Measurements from ENCODE around the gene ABI2. TPM values are rescaled to one million over a fixed set of nuclear protein-coding genes. Genes with fewer than 3 reads are reported as not detected.

The ABI2 gene
- total and polyA plus RNA-seq, 3 donors from 2014 or later = 91.2 to 109 (median 106) TPM

DNA sequence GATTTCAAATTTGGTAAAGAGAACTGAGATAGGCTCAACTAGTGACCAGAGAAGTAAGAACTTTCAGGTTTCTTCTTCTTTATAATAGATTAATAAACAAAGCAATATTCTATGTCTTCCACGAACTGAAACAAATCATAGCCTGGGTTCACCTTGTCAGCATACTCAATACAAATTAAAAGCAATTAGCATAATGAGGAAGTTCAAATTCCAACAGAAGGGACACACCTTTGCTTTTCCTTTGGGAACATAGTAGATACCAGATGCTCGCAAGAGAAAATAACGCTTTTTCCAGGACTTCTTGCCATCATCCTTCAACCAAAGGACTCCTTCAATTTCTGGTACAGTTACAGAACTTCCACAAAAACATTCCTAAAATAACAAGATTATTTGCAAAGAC is 127.0 kb downstream of the ABI2 start:
- intact Hi-C loops (cut with DNase I; ENCODE audit: low total_unique reads) = no loop called here
- Histone ChIP-seq H3K4me1 (no peaks in the 10 kb centered on the region), H3K4me3 (no peak overlapping the region), H3K27me3 (no peaks in the 10 kb centered on the region), H3K9me3 (no peaks in the 10 kb centered on the region), H3K27ac (peak overlapping the region in 1 of 2 donors; percentile 1), H3K36me3 (ENCODE audit: low read depth, missing control alignments) (no peaks in the 10 kb centered on the region)
- no peak for DNase-seq
- TF ChIP-seq, protein P1, sequence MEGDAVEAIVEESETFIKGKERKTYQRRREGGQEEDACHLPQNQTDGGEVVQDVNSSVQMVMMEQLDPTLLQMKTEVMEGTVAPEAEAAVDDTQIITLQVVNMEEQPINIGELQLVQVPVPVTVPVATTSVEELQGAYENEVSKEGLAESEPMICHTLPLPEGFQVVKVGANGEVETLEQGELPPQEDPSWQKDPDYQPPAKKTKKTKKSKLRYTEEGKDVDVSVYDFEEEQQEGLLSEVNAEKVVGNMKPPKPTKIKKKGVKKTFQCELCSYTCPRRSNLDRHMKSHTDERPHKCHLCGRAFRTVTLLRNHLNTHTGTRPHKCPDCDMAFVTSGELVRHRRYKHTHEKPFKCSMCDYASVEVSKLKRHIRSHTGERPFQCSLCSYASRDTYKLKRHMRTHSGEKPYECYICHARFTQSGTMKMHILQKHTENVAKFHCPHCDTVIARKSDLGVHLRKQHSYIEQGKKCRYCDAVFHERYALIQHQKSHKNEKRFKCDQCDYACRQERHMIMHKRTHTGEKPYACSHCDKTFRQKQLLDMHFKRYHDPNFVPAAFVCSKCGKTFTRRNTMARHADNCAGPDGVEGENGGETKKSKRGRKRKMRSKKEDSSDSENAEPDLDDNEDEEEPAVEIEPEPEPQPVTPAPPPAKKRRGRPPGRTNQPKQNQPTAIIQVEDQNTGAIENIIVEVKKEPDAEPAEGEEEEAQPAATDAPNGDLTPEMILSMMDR (IDR thresholded peaks at IDR 0.05) = no peak
- TF ChIP-seq POLR2A (IDR thresholded peaks at IDR 0.05) = no peak
- 58 to 63% methylated on average over 3 of the region's 3 CpGs for WGBS, 2 donors

DNA sequence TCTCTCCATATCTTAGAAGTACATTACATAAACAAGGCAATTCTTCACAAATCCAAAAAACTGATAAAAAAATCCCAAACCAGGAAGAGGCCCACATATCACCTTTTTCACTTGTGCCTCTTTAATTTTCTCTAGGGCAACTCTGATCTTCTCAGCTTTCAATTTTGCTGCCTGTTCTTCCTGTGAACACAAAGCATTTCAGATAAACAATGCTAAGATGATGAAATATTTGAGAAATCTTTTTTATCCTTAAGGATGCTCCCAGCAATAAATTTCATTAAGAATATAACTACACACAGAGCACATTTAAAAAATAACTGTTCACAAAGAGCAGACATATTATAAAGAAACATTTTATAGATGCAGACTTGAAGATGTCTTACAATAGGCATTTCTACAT is 133.6 kb downstream of the ABI2 start:
- no peaks in the 10 kb centered on the region for H3K4me1 ChIP-seq
- TF ChIP-seq POLR2A (IDR thresholded peaks at IDR 0.05) = no peak
- TF ChIP-seq, protein P1 (IDR thresholded peaks at IDR 0.05) = no peak
- intact Hi-C loops (cut with DNase I; ENCODE audit: low total_unique reads) = no loop called here
- H3K27ac ChIP-seq = no peak overlapping the region
- H3K4me3 ChIP-seq = no peak overlapping the region
- H3K36me3 ChIP-seq (ENCODE audit: low read depth, missing control alignments) = no peaks in the 10 kb centered on the region
- H3K9me3 ChIP-seq = no peaks in the 10 kb centered on the region
- H3K27me3 ChIP-seq = no peaks in the 10 kb centered on the region
- DNase-seq = no peak

DNA sequence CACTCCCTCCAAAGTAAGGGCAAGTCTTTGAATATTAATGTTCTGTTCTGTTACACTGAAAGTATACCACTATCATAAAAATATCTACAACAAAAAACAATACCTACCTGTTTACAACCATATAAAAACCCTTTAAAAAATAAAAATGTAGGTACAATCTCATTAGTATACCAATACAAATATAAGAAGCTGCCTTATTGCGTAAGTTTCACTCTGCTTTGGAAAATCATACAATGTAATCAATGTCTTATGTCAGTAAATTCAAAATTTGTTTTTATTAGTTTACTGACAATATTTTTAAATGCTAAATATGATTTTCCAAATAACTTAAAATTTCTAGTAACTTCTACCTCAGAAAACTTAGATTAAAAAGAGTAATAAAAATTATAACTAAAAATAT is 134.1 kb downstream of the ABI2 start:
- no peak overlapping the region for H3K27ac ChIP-seq
- no peak for DNase-seq
- WGBS, 2 donors = 94 to 96% methylated on average over 1 of the region's 1 CpG
- H3K27me3 ChIP-seq = no peaks in the 10 kb centered on the region
- H3K36me3 ChIP-seq (ENCODE audit: low read depth, missing control alignments) = no peaks in the 10 kb centered on the region
- no peak overlapping the region for H3K4me3 ChIP-seq
- no peaks in the 10 kb centered on the region for H3K9me3 ChIP-seq
- H3K4me1 ChIP-seq = no peaks in the 10 kb centered on the region
- intact Hi-C loops (cut with DNase I; ENCODE audit: low total_unique reads) = no loop called here
- no peak for TF ChIP-seq POLR2A (IDR thresholded peaks at IDR 0.05)
- TF ChIP-seq, protein P1 (IDR thresholded peaks at IDR 0.05) = no peak

DNA sequence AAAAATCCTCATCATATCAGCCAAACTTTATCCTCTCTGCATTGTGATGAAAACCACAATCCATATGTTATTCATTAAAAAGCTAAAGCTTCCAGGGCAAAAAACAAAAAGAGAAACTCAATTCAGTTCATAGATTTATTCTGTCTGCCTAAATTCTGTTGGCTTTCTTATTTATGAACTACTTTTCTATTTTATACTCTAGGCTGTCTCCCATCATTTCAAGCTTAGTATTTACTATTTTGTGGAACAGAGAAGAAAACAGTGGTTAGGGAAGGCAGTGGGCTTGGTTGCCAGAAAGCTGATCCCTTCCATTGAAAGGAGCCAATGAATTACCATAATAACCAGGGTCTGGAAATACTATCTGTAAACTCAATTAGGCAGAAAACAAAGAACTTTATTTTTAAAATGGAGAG is 135.1 kb downstream of the ABI2 start:
- H3K4me3 ChIP-seq = no peak overlapping the region
- no peak for TF ChIP-seq POLR2A (IDR thresholded peaks at IDR 0.05)
- TF ChIP-seq, protein P1 (IDR thresholded peaks at IDR 0.05) = no peak
- no peak for DNase-seq
- no peaks in the 10 kb centered on the region for H3K9me3 ChIP-seq
- no peaks in the 10 kb centered on the region for H3K27me3 ChIP-seq
- intact Hi-C loops (cut with DNase I; ENCODE audit: low total_unique reads) = no loop called here
- no peaks in the 10 kb centered on the region for H3K36me3 ChIP-seq (ENCODE audit: low read depth, missing control alignments)
- H3K4me1 ChIP-seq = no peaks in the 10 kb centered on the region
- no peak overlapping the region for H3K27ac ChIP-seq

DNA sequence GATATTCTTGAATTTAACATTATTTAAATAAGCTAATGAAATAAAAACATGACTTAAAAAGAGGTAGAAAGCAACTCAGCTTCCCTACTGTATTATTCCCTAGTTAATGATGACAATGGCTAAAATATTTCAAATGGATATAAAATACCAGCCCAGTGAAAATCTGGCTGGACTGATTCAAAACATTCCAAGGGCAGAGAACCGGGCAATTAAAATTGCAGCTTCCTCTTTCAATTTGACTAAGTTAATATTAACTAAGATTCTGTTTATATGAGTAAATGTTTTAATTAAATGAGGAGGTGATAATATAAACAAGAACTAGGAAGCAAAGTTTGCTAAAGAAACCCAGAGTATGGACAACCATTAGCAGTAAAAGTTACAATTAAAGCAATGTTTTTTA is 141.4 kb downstream of the ABI2 start:
- H3K4me1 ChIP-seq = peaks cover 5% of the 10 kb centered on the region
- TF ChIP-seq, protein P1 (IDR thresholded peaks at IDR 0.05) = no peak
- no peak for TF ChIP-seq POLR2A (IDR thresholded peaks at IDR 0.05)
- no peak overlapping the region for H3K4me3 ChIP-seq
- H3K27me3 ChIP-seq = no peaks in the 10 kb centered on the region
- intact Hi-C loops (cut with DNase I; ENCODE audit: low total_unique reads) = no loop called here
- no peaks in the 10 kb centered on the region for H3K36me3 ChIP-seq (ENCODE audit: low read depth, missing control alignments)
- H3K27ac ChIP-seq = no peak overlapping the region
- H3K9me3 ChIP-seq = no peaks in the 10 kb centered on the region
- 33 to 36% methylated on average over 1 of the region's 1 CpG for WGBS, 2 donors
- DNase-seq = no peak
